ENCODE data around the gene ZNF276.
"Not testable (repeated sequence)": the region's sequence is repeated elsewhere in the genome, so short reads cannot be mapped to it uniquely, and the experiment has no call there.

Gene ZNF276

GRCh38 chr16:89739383-89739782, 18.0 kb downstream of the ZNF276 start:
- no peak for DNase-seq

- DNase-seq: no peak
Measured at GRCh38 chr16:89741342-89742014, 20.1 kb downstream of the ZNF276 start.

- DNase-seq: no peak
Measured at GRCh38 chr16:89742948-89743347, 21.6 kb downstream of the ZNF276 start.

GRCh38 chr16:89744813-89745212, 23.5 kb downstream of the ZNF276 start:
- DNase-seq: no peak

- no peak for DNase-seq
Measured at GRCh38 chr16:89746043-89746442, 24.7 kb downstream of the ZNF276 start.

- no peak for DNase-seq
Measured at GRCh38 chr16:89748076-89748475, 26.7 kb downstream of the ZNF276 start.

GRCh38 chr16:89748921-89749320, 27.6 kb downstream of the ZNF276 start:
- no peak for DNase-seq

- no peak for DNase-seq
Measured at GRCh38 chr16:89749637-89750036, 28.3 kb downstream of the ZNF276 start.

GRCh38 chr16:89759746-89760340, 38.5 kb downstream of the ZNF276 start:
- no peak for DNase-seq

- no peak for DNase-seq
Measured at GRCh38 chr16:89761304-89761922, 40.1 kb downstream of the ZNF276 start.

GRCh38 chr16:89764711-89765201, 43.4 kb downstream of the ZNF276 start:
- no peak for DNase-seq

- DNase-seq: no peak
Measured at GRCh38 chr16:89765292-89765830, 44.0 kb downstream of the ZNF276 start.

- DNase-seq: no peak
Measured at GRCh38 chr16:89770367-89770766, 49.0 kb downstream of the ZNF276 start.

GRCh38 chr16:89775223-89775622, 53.9 kb downstream of the ZNF276 start:
- DNase-seq: no peak

- DNase-seq: not testable (repeated sequence)
Measured at GRCh38 chr16:89778211-89778610, 56.9 kb downstream of the ZNF276 start.

GRCh38 chr16:89779231-89779908, 58.0 kb downstream of the ZNF276 start:
- no peak for DNase-seq

GRCh38 chr16:89779909-89780305, 58.6 kb downstream of the ZNF276 start:
- no peak for DNase-seq

GRCh38 chr16:89782489-89782888, 61.2 kb downstream of the ZNF276 start:
- no peak for DNase-seq

GRCh38 chr16:89783952-89784351, 62.6 kb downstream of the ZNF276 start:
- not testable (repeated sequence) for DNase-seq

GRCh38 chr16:89784406-89784805, 63.1 kb downstream of the ZNF276 start:
- DNase-seq: no peak

GRCh38 chr16:89785523-89786155, 64.3 kb downstream of the ZNF276 start:
- no peak for DNase-seq

GRCh38 chr16:89786474-89787364, 65.4 kb downstream of the ZNF276 start:
- no peak for DNase-seq

All from 8988T (cell line).